Measurements from ENCODE around the gene TCF25.

Gene TCF25

GRCh38 chr16:89921702-89922476 lies 48.5 kb downstream of the TCF25 start:
- DNase-seq (ENCODE audit: insufficient read length, low spot score) (no peak), FAIRE-seq (no peak)
- no peak for TF ChIP-seq CTCF (IDR thresholded peaks at IDR 0.05; ENCODE audit: insufficient read depth, missing control alignments)

- DNase-seq (ENCODE audit: insufficient read length, low spot score) (no peak), FAIRE-seq (no peak)
- no peak for TF ChIP-seq CTCF (IDR thresholded peaks at IDR 0.05; ENCODE audit: insufficient read depth, missing control alignments)
Observed at GRCh38 chr16:89922477-89922883, 49.1 kb downstream of the TCF25 start.

GRCh38 chr16:89922884-89923639 lies 49.7 kb downstream of the TCF25 start, which contains the start of gene TUBB3:
TSS of gene TUBB3 (plus strand) at chr16:89923342. CDS start at chr16:89923402, 60 bp downstream.
- DNase-seq (ENCODE audit: insufficient read length, low spot score) (peak; percentile 87), FAIRE-seq (no peak)
- TF ChIP-seq CTCF (IDR thresholded peaks at IDR 0.05; ENCODE audit: insufficient read depth, missing control alignments) = no peak

GRCh38 chr16:89923640-89924296 lies 50.4 kb downstream of the TCF25 start:
- FAIRE-seq (no peak), DNase-seq (ENCODE audit: insufficient read length, low spot score) (no peak)

GRCh38 chr16:89924297-89924924 lies 51.0 kb downstream of the TCF25 start:
- DNase-seq (ENCODE audit: insufficient read length, low spot score) = no peak
- FAIRE-seq = no peak
- no peak for TF ChIP-seq CTCF (IDR thresholded peaks at IDR 0.05; ENCODE audit: insufficient read depth, missing control alignments)

More at GRCh38 chr16:89923640-89924296, 50.4 kb downstream of the TCF25 start:
- no peak for TF ChIP-seq CTCF (IDR thresholded peaks at IDR 0.05; ENCODE audit: insufficient read depth, missing control alignments)

GRCh38 chr16:89924925-89925307 lies 51.5 kb downstream of the TCF25 start:
- FAIRE-seq (no peak), DNase-seq (ENCODE audit: insufficient read length, low spot score) (no peak)
- TF ChIP-seq CTCF (IDR thresholded peaks at IDR 0.05; ENCODE audit: insufficient read depth, missing control alignments) = no peak
